ENCODE measurements around the gene GPR25. TPM values are rescaled to one million over a fixed set of nuclear protein-coding genes. Genes with fewer than 3 reads are reported as not detected.

Gene GPR25
- polyA plus RNA-seq, 1 donor (not counting 4 experiments of a cell fraction or from before 2014, with no cell fraction given), result not detected

DNA sequence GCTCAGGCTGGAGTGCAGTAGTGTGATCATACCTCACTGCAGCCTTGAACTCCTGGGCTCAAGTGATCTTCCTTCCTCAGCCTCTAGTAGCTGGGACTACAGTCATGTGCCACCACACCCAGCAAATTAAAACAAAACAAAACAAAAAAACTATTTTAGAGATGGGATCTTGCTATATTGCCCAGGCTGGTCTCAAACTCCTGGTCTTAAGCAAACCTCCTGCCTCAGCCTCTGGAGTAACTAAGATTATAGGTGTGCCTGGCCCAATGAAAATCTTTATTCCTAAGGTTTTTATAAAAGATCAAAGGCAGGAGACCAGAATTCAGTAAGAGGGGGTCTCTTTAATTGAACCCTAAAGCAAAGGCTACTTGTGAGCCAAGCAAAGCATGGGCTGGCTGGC is 32.0 kb downstream of the GPR25 start:
- Histone ChIP-seq H3K9me1 (ENCODE audit: control insufficient read depth, extremely low read depth, insufficient read depth, low read length) (peaks cover 16% of the 10 kb centered on the region), H3K27me3 (ENCODE audit: control insufficient read depth, extremely low read depth, insufficient read depth, low read length) (no peaks in the 10 kb centered on the region), H3K36me3 (ENCODE audit: control insufficient read depth in 2 of 2, extremely low read depth in 1 of 2, insufficient read depth in 2 of 2, low read length in 2 of 2) (peaks cover 45 to 47% of the 10 kb centered on the region in 2 experiments), H3K9me3 (ENCODE audit: control insufficient read depth, low read depth, low read length) (no peaks in the 10 kb centered on the region), H3K79me2 (ENCODE audit: control insufficient read depth, insufficient read depth, low read length) (no peaks in the 10 kb centered on the region), H3K27ac (ENCODE audit: control insufficient read depth, insufficient read depth, low read length) (no peak overlapping the region), H2AFZ (ENCODE audit: control insufficient read depth, low read length) (no peak overlapping the region), H3K4me1 (ENCODE audit: control insufficient read depth, extremely low read depth, insufficient read depth, low read length) (peaks cover 38% of the 10 kb centered on the region), H3K9ac (ENCODE audit: control insufficient read depth, extremely low read depth, insufficient read depth, low read length) (no peak overlapping the region), H3K4me3 (ENCODE audit: control insufficient read depth in 2 of 3, extremely low read depth in 1 of 3, insufficient read depth in 2 of 3, low read depth in 1 of 3, low read length in 3 of 3) (no peak overlapping the region), H4K20me1 (ENCODE audit: control insufficient read depth, extremely low read depth, insufficient read depth, low read length) (peaks cover 4% of the 10 kb centered on the region), H3K4me2 (ENCODE audit: control insufficient read depth, extremely low read depth, insufficient read depth, low read depth, low read length) (no peak overlapping the region)
- DNase-seq (ENCODE audit: low read depth, low spot score), result no peak
- FAIRE-seq, result no peak
- no peak for TF ChIP-seq EZH2 (IDR thresholded peaks at IDR 0.05; ENCODE audit: low read length)
- TF ChIP-seq, protein P1, sequence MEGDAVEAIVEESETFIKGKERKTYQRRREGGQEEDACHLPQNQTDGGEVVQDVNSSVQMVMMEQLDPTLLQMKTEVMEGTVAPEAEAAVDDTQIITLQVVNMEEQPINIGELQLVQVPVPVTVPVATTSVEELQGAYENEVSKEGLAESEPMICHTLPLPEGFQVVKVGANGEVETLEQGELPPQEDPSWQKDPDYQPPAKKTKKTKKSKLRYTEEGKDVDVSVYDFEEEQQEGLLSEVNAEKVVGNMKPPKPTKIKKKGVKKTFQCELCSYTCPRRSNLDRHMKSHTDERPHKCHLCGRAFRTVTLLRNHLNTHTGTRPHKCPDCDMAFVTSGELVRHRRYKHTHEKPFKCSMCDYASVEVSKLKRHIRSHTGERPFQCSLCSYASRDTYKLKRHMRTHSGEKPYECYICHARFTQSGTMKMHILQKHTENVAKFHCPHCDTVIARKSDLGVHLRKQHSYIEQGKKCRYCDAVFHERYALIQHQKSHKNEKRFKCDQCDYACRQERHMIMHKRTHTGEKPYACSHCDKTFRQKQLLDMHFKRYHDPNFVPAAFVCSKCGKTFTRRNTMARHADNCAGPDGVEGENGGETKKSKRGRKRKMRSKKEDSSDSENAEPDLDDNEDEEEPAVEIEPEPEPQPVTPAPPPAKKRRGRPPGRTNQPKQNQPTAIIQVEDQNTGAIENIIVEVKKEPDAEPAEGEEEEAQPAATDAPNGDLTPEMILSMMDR (optimal IDR thresholded peaks at IDR 0.05 in 1 of 3, IDR thresholded peaks at IDR 0.05 in 1 of 3, conservative IDR thresholded peaks at IDR 0.05 in 1 of 3; ENCODE audit: extremely low read depth in 1 of 3, insufficient read depth in 2 of 3, low read length in 3 of 3), result no peak
- dilution Hi-C loops (cut with MboI; ENCODE audit: extremely low pct_ligation_motif_present, low sequenced_read_pairs), result no loop called here

DNA sequence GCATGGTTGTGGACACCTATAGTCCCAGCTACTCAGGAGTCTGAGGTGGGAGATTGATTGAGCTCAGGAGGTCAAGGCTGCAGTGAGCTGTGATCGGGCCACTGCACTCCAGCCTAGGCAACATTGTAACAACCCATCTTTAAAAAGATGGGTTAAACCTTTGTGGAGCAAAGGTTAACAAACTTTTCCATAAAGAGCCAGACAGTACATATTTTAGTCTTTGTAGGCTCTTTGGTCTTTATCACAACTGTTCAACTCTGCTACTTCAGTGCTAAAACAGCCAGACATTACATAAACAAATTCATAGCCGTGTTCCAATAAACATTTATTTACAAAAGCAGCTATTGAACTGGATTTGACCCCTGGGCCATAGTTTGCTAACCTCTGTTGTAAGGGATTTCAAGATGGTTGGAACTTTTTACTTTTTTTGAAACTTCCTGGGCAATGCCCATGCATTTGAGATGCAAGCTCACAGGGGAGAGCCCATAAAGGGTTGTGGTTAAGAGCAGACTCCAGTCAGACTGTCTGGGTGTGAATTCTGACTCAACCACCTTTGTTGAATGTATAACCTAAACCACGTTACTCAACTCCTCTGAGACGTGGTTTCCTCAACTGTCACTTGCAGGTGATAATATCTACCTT is 32.8 kb downstream of the GPR25 start:
- TF ChIP-seq, protein P1 (optimal IDR thresholded peaks at IDR 0.05 in 1 of 3, IDR thresholded peaks at IDR 0.05 in 1 of 3, conservative IDR thresholded peaks at IDR 0.05 in 1 of 3; ENCODE audit: extremely low read depth in 1 of 3, insufficient read depth in 2 of 3, low read length in 3 of 3), result no peak
- TF ChIP-seq EZH2 (IDR thresholded peaks at IDR 0.05; ENCODE audit: low read length), result no peak

More for the DNA sequence above, 32.8 kb downstream of the GPR25 start:
- Histone ChIP-seq H4K20me1 (ENCODE audit: control insufficient read depth, extremely low read depth, insufficient read depth, low read length) (peaks cover 4% of the 10 kb centered on the region), H3K9me1 (ENCODE audit: control insufficient read depth, extremely low read depth, insufficient read depth, low read length) (peaks cover 16% of the 10 kb centered on the region), H3K9me3 (ENCODE audit: control insufficient read depth, low read depth, low read length) (no peaks in the 10 kb centered on the region), H3K79me2 (ENCODE audit: control insufficient read depth, insufficient read depth, low read length) (no peaks in the 10 kb centered on the region), H3K27ac (ENCODE audit: control insufficient read depth, insufficient read depth, low read length) (no peak overlapping the region), H3K27me3 (ENCODE audit: control insufficient read depth, extremely low read depth, insufficient read depth, low read length) (no peaks in the 10 kb centered on the region), H2AFZ (ENCODE audit: control insufficient read depth, low read length) (no peak overlapping the region), H3K9ac (ENCODE audit: control insufficient read depth, extremely low read depth, insufficient read depth, low read length) (no peak overlapping the region), H3K4me1 (ENCODE audit: control insufficient read depth, extremely low read depth, insufficient read depth, low read length) (peaks cover 38% of the 10 kb centered on the region), H3K4me3 (ENCODE audit: control insufficient read depth in 2 of 3, extremely low read depth in 1 of 3, insufficient read depth in 2 of 3, low read depth in 1 of 3, low read length in 3 of 3) (no peak overlapping the region), H3K36me3 (ENCODE audit: control insufficient read depth in 2 of 2, extremely low read depth in 1 of 2, insufficient read depth in 2 of 2, low read length in 2 of 2) (peaks cover 42 to 44% of the 10 kb centered on the region in 2 experiments), H3K4me2 (ENCODE audit: control insufficient read depth, extremely low read depth, insufficient read depth, low read depth, low read length) (peak overlapping the region; percentile 8)
- peak; percentile 97 for FAIRE-seq
- no peak for DNase-seq (ENCODE audit: low read depth, low spot score)
- dilution Hi-C loops (cut with MboI; ENCODE audit: extremely low pct_ligation_motif_present, low sequenced_read_pairs), result no loop called here

All from keratinocyte (primary cell).